IPS-NIHi11 (cell line): ENCODE measurements around the gene VRK3.
"Not testable (repeated sequence)": the region's sequence is repeated elsewhere in the genome, so short reads cannot be mapped to it uniquely, and the experiment has no call there.

Experiments used
- DNase-seq: peaks from one replicate; pipeline ENCODE4 v3.0.0; 2012; ENCODE audit warnings: mixed read lengths, low spot score

VRK3 gene

GRCh38 chr19:49987159-49987698 lies 37.9 kb downstream of the VRK3 start:
- DNase-seq, result peak; percentile 93

- no peak for DNase-seq
Observed at GRCh38 chr19:49986354-49986753, 38.8 kb downstream of the VRK3 start.

GRCh38 chr19:49985871-49986270 lies 39.3 kb downstream of the VRK3 start:
- DNase-seq, result no peak

- no peak for DNase-seq
Observed at GRCh38 chr19:49984491-49984890, 40.7 kb downstream of the VRK3 start.

GRCh38 chr19:49983645-49984229 lies 41.4 kb downstream of the VRK3 start:
- peak; percentile 72 for DNase-seq

- no peak for DNase-seq
Observed at GRCh38 chr19:49981603-49982593, 43.3 kb downstream of the VRK3 start.

GRCh38 chr19:49978324-49978723 lies 46.8 kb downstream of the VRK3 start:
- DNase-seq, result no peak

GRCh38 chr19:49977881-49978280 lies 47.3 kb downstream of the VRK3 start:
- DNase-seq, result no peak

- no peak for DNase-seq
Observed at GRCh38 chr19:49977076-49977475, 48.1 kb downstream of the VRK3 start.

- DNase-seq, result no peak
Observed at GRCh38 chr19:49976496-49976895, 48.7 kb downstream of the VRK3 start.

- DNase-seq, result no peak
Observed at GRCh38 chr19:49975051-49975450, 50.1 kb downstream of the VRK3 start.

GRCh38 chr19:49973987-49974386 lies 51.2 kb downstream of the VRK3 start:
- no peak for DNase-seq

GRCh38 chr19:49972841-49973240 lies 52.3 kb downstream of the VRK3 start:
- DNase-seq, result no peak

- no peak for DNase-seq
Observed at GRCh38 chr19:49971991-49972411, 53.2 kb downstream of the VRK3 start.

- not testable (repeated sequence) for DNase-seq
Observed at GRCh38 chr19:49969355-49969754, 55.8 kb downstream of the VRK3 start.

GRCh38 chr19:49968279-49968922 lies 56.8 kb downstream of the VRK3 start:
- DNase-seq, result no peak

- not testable (repeated sequence) for DNase-seq
Observed at GRCh38 chr19:49960980-49961379, 64.2 kb downstream of the VRK3 start, which contains the start of gene SIGLEC11. SIGLEC11 (minus strand) TSS chr19:49961172; CDS start chr19:49961081, 91 bp downstream.

- DNase-seq, result not testable (repeated sequence)
Observed at GRCh38 chr19:49959892-49960291, 65.3 kb downstream of the VRK3 start.

GRCh38 chr19:49958596-49958995 lies 66.6 kb downstream of the VRK3 start:
- DNase-seq, result not testable (repeated sequence)

GRCh38 chr19:49958144-49958543 lies 67.0 kb downstream of the VRK3 start:
- DNase-seq, result not testable (repeated sequence)

GRCh38 chr19:49957262-49957915 lies 67.8 kb downstream of the VRK3 start:
- no peak for DNase-seq

- no peak for DNase-seq
Observed at GRCh38 chr19:49956115-49956495, 69.1 kb downstream of the VRK3 start.
